ENCODE results near the gene SLC25A25. TPM values are rescaled to one million over a fixed set of nuclear protein-coding genes. Genes with fewer than 3 reads are reported as not detected.
"Not testable (repeated sequence)": the region's sequence is repeated elsewhere in the genome, so short reads cannot be mapped to it uniquely, and the experiment has no call there.

Gene SLC25A25
- total RNA-seq, 1 donor from 2014 or later: 11.3 TPM

- intact Hi-C loops (cut with micrococcal nuclease); DNase-seq (ENCODE audit: low spot score); H3K27me3 Mint-ChIP-seq (ENCODE audit: low read depth); H3K36me3 Mint-ChIP-seq (ENCODE audit: low read depth); H3K4me3 Mint-ChIP-seq (ENCODE audit: low read depth); H3K27ac Mint-ChIP-seq; H3K9me3 Mint-ChIP-seq: not testable (repeated sequence)
- peaks cover 23% of the 10 kb centered on the region for H3K4me1 Mint-ChIP-seq (ENCODE audit: low read depth)
Measured at GRCh38 chr9:128036522-128036921, 31.5 kb upstream of the SLC25A25 start.

GRCh38 chr9:128040783-128041182, 27.2 kb upstream of the SLC25A25 start:
- H3K27me3 Mint-ChIP-seq (ENCODE audit: low read depth); H3K4me1 Mint-ChIP-seq (ENCODE audit: low read depth); H3K9me3 Mint-ChIP-seq; H3K27ac Mint-ChIP-seq; intact Hi-C loops (cut with micrococcal nuclease); DNase-seq (ENCODE audit: low spot score); H3K36me3 Mint-ChIP-seq (ENCODE audit: low read depth); H3K4me3 Mint-ChIP-seq (ENCODE audit: low read depth): not testable (repeated sequence)

GRCh38 chr9:128042043-128042442, 26.0 kb upstream of the SLC25A25 start:
- H3K27ac Mint-ChIP-seq: no peak overlapping the region

GRCh38 chr9:128043467-128043868, 24.6 kb upstream of the SLC25A25 start:
- no peak overlapping the region for H3K4me3 Mint-ChIP-seq (ENCODE audit: low read depth)
- peaks cover 5% of the 10 kb centered on the region for H3K4me1 Mint-ChIP-seq (ENCODE audit: low read depth)
- H3K9me3 Mint-ChIP-seq: no peaks in the 10 kb centered on the region
- intact Hi-C loops (cut with micrococcal nuclease): no loop called here
- peaks cover 6% of the 10 kb centered on the region for H3K27me3 Mint-ChIP-seq (ENCODE audit: low read depth)
- no peak for DNase-seq (ENCODE audit: low spot score)
- H3K36me3 Mint-ChIP-seq (ENCODE audit: low read depth): no peaks in the 10 kb centered on the region
- no peak overlapping the region for H3K27ac Mint-ChIP-seq

More at GRCh38 chr9:128042043-128042442, 26.0 kb upstream of the SLC25A25 start:
- Mint-ChIP-seq H3K27me3 (ENCODE audit: low read depth) (peaks cover 6% of the 10 kb centered on the region), H3K4me1 (ENCODE audit: low read depth) (peaks cover 5% of the 10 kb centered on the region), H3K9me3 (no peaks in the 10 kb centered on the region), H3K4me3 (ENCODE audit: low read depth) (no peak overlapping the region), H3K36me3 (ENCODE audit: low read depth) (no peaks in the 10 kb centered on the region)
- intact Hi-C loops (cut with micrococcal nuclease): no loop called here
- no peak for DNase-seq (ENCODE audit: low spot score)

GRCh38 chr9:128045409-128045808, 22.6 kb upstream of the SLC25A25 start:
- H3K4me1 Mint-ChIP-seq (ENCODE audit: low read depth); H3K27me3 Mint-ChIP-seq (ENCODE audit: low read depth); H3K27ac Mint-ChIP-seq; intact Hi-C loops (cut with micrococcal nuclease); H3K9me3 Mint-ChIP-seq; H3K4me3 Mint-ChIP-seq (ENCODE audit: low read depth); DNase-seq (ENCODE audit: low spot score); H3K36me3 Mint-ChIP-seq (ENCODE audit: low read depth): not testable (repeated sequence)

- DNase-seq (ENCODE audit: low spot score): no peak
- peaks cover 5% of the 10 kb centered on the region for H3K4me1 Mint-ChIP-seq (ENCODE audit: low read depth)
- no peaks in the 10 kb centered on the region for H3K36me3 Mint-ChIP-seq (ENCODE audit: low read depth)
- H3K27ac Mint-ChIP-seq: no peak overlapping the region
- H3K9me3 Mint-ChIP-seq: no peaks in the 10 kb centered on the region
- peaks cover 8% of the 10 kb centered on the region for H3K27me3 Mint-ChIP-seq (ENCODE audit: low read depth)
- intact Hi-C loops (cut with micrococcal nuclease): no loop called here
- no peak overlapping the region for H3K4me3 Mint-ChIP-seq (ENCODE audit: low read depth)
Measured at GRCh38 chr9:128045831-128046230, 22.2 kb upstream of the SLC25A25 start.

- no peak for DNase-seq (ENCODE audit: low spot score)
- H3K4me3 Mint-ChIP-seq (ENCODE audit: low read depth): no peak overlapping the region
- H3K4me1 Mint-ChIP-seq (ENCODE audit: low read depth): no peaks in the 10 kb centered on the region
- H3K27ac Mint-ChIP-seq: no peak overlapping the region
- H3K9me3 Mint-ChIP-seq: no peaks in the 10 kb centered on the region
- intact Hi-C loops (cut with micrococcal nuclease): no loop called here
- no peaks in the 10 kb centered on the region for H3K36me3 Mint-ChIP-seq (ENCODE audit: low read depth)
- peaks cover 3% of the 10 kb centered on the region for H3K27me3 Mint-ChIP-seq (ENCODE audit: low read depth)
Measured at GRCh38 chr9:128047231-128047630, 20.8 kb upstream of the SLC25A25 start.

GRCh38 chr9:128048663-128049062, 19.4 kb upstream of the SLC25A25 start:
- intact Hi-C loops (cut with micrococcal nuclease): no loop called here
- H3K36me3 Mint-ChIP-seq (ENCODE audit: low read depth): no peaks in the 10 kb centered on the region
- DNase-seq (ENCODE audit: low spot score): no peak
- H3K27me3 Mint-ChIP-seq (ENCODE audit: low read depth): peaks cover 5% of the 10 kb centered on the region
- no peak overlapping the region for H3K27ac Mint-ChIP-seq
- no peak overlapping the region for H3K4me3 Mint-ChIP-seq (ENCODE audit: low read depth)
- no peaks in the 10 kb centered on the region for H3K4me1 Mint-ChIP-seq (ENCODE audit: low read depth)
- no peaks in the 10 kb centered on the region for H3K9me3 Mint-ChIP-seq

GRCh38 chr9:128049843-128050242, 18.2 kb upstream of the SLC25A25 start:
- intact Hi-C loops (cut with micrococcal nuclease): no loop called here
- no peak overlapping the region for H3K4me3 Mint-ChIP-seq (ENCODE audit: low read depth)
- no peaks in the 10 kb centered on the region for H3K36me3 Mint-ChIP-seq (ENCODE audit: low read depth)
- H3K9me3 Mint-ChIP-seq: no peaks in the 10 kb centered on the region
- DNase-seq (ENCODE audit: low spot score): no peak
- H3K4me1 Mint-ChIP-seq (ENCODE audit: low read depth): no peaks in the 10 kb centered on the region
- peaks cover 9% of the 10 kb centered on the region for H3K27me3 Mint-ChIP-seq (ENCODE audit: low read depth)
- H3K27ac Mint-ChIP-seq: no peak overlapping the region

- no peaks in the 10 kb centered on the region for H3K9me3 Mint-ChIP-seq
- DNase-seq (ENCODE audit: low spot score): no peak
- peaks cover 9% of the 10 kb centered on the region for H3K27me3 Mint-ChIP-seq (ENCODE audit: low read depth)
- no peak overlapping the region for H3K27ac Mint-ChIP-seq
- H3K36me3 Mint-ChIP-seq (ENCODE audit: low read depth): no peaks in the 10 kb centered on the region
- H3K4me3 Mint-ChIP-seq (ENCODE audit: low read depth): no peak overlapping the region
- intact Hi-C loops (cut with micrococcal nuclease): no loop called here
- H3K4me1 Mint-ChIP-seq (ENCODE audit: low read depth): no peaks in the 10 kb centered on the region
Measured at GRCh38 chr9:128051932-128052709, 15.9 kb upstream of the SLC25A25 start.

- peaks cover 8% of the 10 kb centered on the region for H3K27me3 Mint-ChIP-seq (ENCODE audit: low read depth)
Measured at GRCh38 chr9:128053560-128053959, 14.5 kb upstream of the SLC25A25 start.

GRCh38 chr9:128054087-128054486, 13.9 kb upstream of the SLC25A25 start:
- intact Hi-C loops (cut with micrococcal nuclease): no loop called here
- H3K27ac Mint-ChIP-seq: no peak overlapping the region
- peaks cover 8% of the 10 kb centered on the region for H3K27me3 Mint-ChIP-seq (ENCODE audit: low read depth)
- H3K36me3 Mint-ChIP-seq (ENCODE audit: low read depth): no peaks in the 10 kb centered on the region
- no peaks in the 10 kb centered on the region for H3K4me1 Mint-ChIP-seq (ENCODE audit: low read depth)
- no peaks in the 10 kb centered on the region for H3K9me3 Mint-ChIP-seq
- no peak overlapping the region for H3K4me3 Mint-ChIP-seq (ENCODE audit: low read depth)
- no peak for DNase-seq (ENCODE audit: low spot score)

More at GRCh38 chr9:128053560-128053959, 14.5 kb upstream of the SLC25A25 start:
- Mint-ChIP-seq H3K4me3 (ENCODE audit: low read depth) (no peak overlapping the region), H3K36me3 (ENCODE audit: low read depth) (no peaks in the 10 kb centered on the region), H3K27ac (no peak overlapping the region), H3K9me3 (no peaks in the 10 kb centered on the region), H3K4me1 (ENCODE audit: low read depth) (no peaks in the 10 kb centered on the region)
- intact Hi-C loops (cut with micrococcal nuclease): no loop called here
- no peak for DNase-seq (ENCODE audit: low spot score)

GRCh38 chr9:128055344-128056040, 12.5 kb upstream of the SLC25A25 start:
- Mint-ChIP-seq H3K9me3 (no peaks in the 10 kb centered on the region), H3K27ac (no peak overlapping the region)

More at GRCh38 chr9:128055344-128056040, 12.5 kb upstream of the SLC25A25 start:
- intact Hi-C loops (cut with micrococcal nuclease): no loop called here
- DNase-seq (ENCODE audit: low spot score): no peak
- Mint-ChIP-seq H3K36me3 (ENCODE audit: low read depth) (no peaks in the 10 kb centered on the region), H3K4me3 (ENCODE audit: low read depth) (no peak overlapping the region), H3K4me1 (ENCODE audit: low read depth) (no peaks in the 10 kb centered on the region), H3K27me3 (ENCODE audit: low read depth) (peaks cover 8% of the 10 kb centered on the region)
